Stimulated activated CD4-positive, alpha-beta T cell treated with anti-CD3 and anti-CD28 coated beads, Interleukin-4, amount 100 ng/mL, for 24 hours (primary cell): ENCODE data around the gene CCNL2.
"Not testable (repeated sequence)": the region's sequence is repeated elsewhere in the genome, so short reads cannot be mapped to it uniquely, and the experiment has no call there.

Experiments
- DNase-seq: peaks from one replicate; pipeline ENCODE4 v3.0.0-alpha.2; 2020

The CCNL2 gene

DNA sequence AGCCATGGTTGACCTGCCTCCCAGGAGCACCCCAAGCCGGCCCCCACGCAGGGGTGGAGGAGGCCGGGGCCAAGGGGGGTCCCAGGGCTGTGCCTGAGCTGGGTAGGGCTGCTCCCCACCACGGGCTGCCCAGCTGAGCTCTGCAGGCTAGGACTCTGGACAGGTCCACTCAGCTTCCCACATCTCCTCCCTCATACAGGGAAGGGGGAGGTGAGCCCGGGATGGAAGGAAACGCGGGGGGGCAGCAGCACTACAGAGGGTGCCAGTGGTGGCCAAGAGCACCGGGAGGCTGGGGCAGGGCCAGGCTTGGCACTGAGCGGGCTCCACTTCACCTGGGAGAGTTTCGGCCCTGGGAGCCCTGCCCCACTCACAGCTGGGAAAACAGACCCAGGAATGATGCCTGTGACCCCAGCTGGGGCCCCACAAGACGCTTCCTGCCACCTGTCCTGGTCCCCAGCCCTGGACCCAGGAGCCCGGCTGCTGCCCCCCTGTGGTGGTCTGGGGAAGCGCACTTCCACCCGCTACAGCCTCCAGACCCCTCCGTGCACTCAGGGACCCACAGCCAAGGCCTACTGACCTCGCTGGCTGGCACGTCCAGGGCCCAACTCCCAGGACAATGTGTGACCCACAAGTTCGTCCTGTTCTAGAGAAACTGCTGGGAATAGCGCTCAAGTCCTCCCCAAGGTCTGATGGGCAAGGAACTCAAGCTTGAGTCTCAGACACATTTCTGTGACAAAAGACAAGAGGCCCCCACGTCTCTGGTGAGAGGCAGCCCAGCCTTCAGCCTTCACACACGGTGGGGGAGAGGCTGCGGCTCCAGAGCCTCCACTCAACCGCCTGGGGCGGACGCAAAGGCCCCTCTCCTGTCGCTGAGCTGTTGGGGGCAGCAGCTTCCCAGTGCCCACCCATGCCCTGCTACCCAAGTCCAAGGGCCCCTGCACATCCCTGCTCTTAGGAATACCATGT lies 27.1 kb downstream of the CCNL2 start:
- peak; percentile 81 for DNase-seq

DNA sequence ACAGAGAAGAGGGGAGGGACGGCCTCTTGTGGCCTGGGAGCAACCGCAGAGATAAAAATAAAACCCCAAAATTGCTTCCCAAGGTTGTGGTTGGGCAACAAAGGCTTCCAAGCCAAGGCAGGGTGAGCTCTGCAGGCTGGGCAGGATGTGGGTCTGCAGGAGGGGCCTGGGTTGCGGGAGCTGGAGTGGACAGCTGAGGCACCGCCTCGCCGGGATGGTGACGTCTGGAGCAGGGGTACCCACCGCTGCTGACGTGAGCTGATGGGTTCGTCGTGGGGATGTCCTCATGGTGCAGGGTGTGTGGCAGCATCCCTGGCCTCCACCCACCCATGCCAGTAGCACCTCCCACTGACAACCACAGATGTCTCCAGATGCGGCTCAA lies 27.8 kb downstream of the CCNL2 start:
- DNase-seq = peak; percentile 33

GRCh38 chr1:1370771-1371300 lies 28.3 kb downstream of the CCNL2 start:
- DNase-seq = no peak

DNA sequence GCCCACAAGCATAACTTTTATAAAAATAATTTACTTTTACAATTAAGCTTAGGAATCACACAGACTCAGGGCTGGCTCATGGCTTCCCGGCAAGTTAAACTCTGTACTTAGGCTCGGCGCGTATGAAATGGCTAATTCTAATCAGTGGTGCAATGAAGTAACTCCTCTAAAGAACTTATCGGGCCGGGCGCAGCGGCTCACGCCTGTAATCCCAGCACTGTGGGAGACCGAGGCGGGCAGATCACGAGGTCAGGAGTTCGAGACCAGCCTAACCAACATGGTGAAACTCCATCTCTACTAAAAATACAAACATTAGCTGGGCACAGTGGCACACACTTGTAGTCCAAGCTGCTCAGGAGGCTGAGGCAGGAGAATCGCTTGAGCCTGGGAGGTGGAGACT lies 29.0 kb downstream of the CCNL2 start:
- DNase-seq = not testable (repeated sequence)

DNA sequence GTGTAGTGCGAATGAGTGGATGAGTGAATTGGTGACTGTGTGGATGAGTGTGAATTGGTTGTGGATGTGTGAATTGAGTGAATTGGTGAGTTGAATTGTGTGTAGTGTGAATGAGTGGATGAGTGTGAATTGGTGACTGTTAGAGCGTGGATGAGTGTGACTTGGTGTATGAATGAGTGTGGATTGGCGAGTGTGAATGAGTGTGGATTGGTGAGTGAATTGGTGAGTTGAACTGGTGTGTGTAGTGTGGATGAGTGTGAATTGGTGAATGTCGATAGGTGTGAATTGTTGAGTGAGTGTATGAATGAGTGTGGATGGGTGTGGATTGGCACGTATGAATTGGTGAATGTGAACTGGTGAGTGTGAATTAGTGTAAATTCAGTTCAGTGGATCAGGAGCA lies 31.8 kb downstream of the CCNL2 start:
- DNase-seq = no peak

- DNase-seq = no peak
Observed at GRCh38 chr1:1366699-1367066, 32.5 kb downstream of the CCNL2 start.

GRCh38 chr1:1365875-1366698 lies 33.0 kb downstream of the CCNL2 start:
- no peak for DNase-seq

DNA sequence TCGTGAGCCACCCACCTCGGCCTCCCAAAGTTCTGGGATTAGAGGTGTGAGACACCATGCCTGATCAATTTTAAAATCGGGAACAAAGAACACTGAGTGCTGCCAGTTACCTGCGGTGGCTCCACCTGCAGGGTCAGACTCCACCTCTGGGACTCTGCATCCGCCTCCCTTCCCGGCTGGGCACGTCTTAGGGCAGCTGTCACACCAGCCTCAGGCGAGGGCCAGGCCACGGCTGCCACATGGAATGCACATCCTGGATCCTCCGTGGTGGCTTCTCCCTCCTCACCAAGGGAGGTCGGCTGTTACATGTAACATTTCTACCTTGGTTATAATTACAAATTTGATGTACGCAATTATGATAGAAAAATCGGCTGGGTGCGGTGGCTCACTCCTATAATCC lies 34.9 kb downstream of the CCNL2 start:
- no peak for DNase-seq

GRCh38 chr1:1361982-1362423 lies 37.1 kb downstream of the CCNL2 start:
- DNase-seq = no peak

- no peak for DNase-seq
Observed at GRCh38 chr1:1361233-1361981, 37.7 kb downstream of the CCNL2 start.

- no peak for DNase-seq
Observed at GRCh38 chr1:1360506-1361169, 38.5 kb downstream of the CCNL2 start.

GRCh38 chr1:1359664-1360468 lies 39.3 kb downstream of the CCNL2 start:
- no peak for DNase-seq

DNA sequence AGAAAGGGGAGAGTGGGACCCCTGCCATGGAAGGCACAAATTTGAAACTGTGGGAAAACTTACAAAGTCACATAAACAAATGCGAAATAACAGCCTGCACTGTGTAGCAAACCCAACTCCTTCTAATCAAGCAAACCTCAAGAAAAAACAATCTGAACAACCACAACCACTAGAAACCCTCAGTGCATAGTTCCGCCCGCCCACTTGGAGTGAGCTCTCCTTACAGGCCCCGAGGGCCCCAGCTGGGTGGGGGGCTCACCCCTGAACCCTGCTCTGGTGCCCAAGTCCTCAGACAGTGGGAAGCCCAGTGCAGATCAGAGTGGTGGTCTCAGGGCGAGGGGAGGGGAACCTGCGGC lies 39.8 kb downstream of the CCNL2 start:
- DNase-seq = no peak

- no peak for DNase-seq
Observed at GRCh38 chr1:1358433-1359271, 40.5 kb downstream of the CCNL2 start, which contains the start of gene MXRA8. Gene MXRA8, minus strand, starts transcription at chr1:1358555. Its CDS starts 51 bp downstream, at chr1:1358504.

DNA sequence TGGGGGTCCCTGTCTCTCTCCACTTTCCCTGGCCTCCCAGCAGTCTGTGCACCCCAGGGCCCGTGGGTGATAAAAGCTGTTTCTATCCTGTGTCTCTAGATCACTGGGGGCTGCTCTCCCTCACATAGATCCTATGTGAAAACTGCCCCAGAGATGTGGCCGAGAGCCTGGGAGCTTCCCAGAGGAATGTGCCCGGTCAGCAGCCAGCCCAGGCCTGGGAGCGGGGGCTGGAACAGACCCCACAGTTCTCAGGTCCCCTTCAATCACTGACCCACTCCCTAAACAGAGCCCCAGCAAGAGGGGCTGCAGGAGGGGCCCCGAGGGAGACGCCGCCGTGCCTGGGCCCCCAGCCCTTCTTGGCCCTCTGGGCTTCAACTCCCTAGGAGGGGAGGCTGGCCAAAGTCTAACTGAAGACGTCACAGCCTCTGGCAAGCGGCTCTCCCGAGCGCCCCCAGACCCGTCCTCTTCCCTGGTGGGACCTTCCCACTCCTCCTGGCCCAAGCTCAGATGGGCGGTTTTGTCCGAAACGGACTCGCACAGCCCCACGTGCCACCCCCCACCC lies 41.2 kb downstream of the CCNL2 start:
- no peak for DNase-seq

GRCh38 chr1:1356796-1357401 lies 42.2 kb downstream of the CCNL2 start:
- DNase-seq = no peak

DNA sequence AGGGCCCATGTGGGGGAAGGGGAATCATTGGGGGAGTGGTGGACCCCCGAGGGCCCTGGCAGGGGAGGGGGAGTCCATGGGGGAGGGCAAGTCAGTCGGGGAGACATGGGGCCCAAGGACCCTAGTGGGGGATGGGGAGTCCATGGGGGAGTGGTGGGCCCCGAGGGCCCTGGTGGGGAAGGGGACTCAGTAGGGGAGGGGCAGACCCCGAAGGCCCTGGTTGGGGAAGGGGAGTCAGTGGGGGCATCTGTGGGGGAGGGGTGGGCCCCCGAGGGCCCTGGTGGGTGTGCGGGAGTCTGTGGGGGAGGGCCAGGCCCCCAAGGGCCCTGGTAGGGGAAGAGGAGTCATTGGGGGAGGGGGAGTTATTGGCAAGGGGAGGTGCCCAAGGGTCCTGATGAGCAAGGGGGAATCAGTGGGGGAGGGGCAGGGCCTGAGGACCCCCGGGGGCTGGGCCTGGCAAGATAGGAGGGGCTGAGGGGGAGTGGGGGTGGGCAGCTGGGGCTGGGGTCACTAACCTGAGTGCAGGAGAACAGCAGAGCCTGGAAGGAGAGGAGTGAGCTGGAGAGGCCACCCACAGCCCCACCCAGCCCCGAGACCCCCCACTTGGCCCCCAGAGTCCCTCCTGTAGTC lies 42.9 kb downstream of the CCNL2 start:
- DNase-seq = no peak

- DNase-seq = no peak
Observed at GRCh38 chr1:1355416-1355815, 43.7 kb downstream of the CCNL2 start.
